ENCODE results near the gene EVI2A. TPM values are rescaled to one million over a fixed set of nuclear protein-coding genes. Genes with fewer than 3 reads are reported as not detected.

EVI2A gene
- total and polyA plus RNA-seq, 9 of the 15 experiments (the other 6 are each of a cell fraction or from before 2014, with no cell fraction given) = 0.06 to 0.37 (median 0.15) TPM; not detected in 3

GRCh38 chr17:31364012-31364411 lies 42.6 kb upstream of the EVI2A start:
- CTCF ChIA-PET (ENCODE audit: low intra/inter-chr PET ratio) = no interaction called here
- H3K79me2 ChIP-seq (ENCODE audit: control insufficient read depth, insufficient read depth, low read length) = no peaks in the 10 kb centered on the region
- no peak overlapping the region for H3K9ac ChIP-seq (ENCODE audit: insufficient read depth in 1 of 2, low read depth in 2 of 2, low read length in 2 of 2)
- peaks cover 42% of the 10 kb centered on the region for H3K36me3 ChIP-seq (ENCODE audit: control insufficient read depth, insufficient read depth, low read length)
- no peaks in the 10 kb centered on the region for H3K9me3 ChIP-seq (replicated peaks; ENCODE audit: control insufficient read depth, insufficient read depth, low read depth, low read length)
- POLR2A ChIA-PET = interaction anchor here (1.2 kb wide), 1 partner anchor 494 kb away, joined by 3 read pairs; no protein-coding TSS in a partner anchor
- ATAC-seq (no peak), DNase-seq (ENCODE audit: extremely low read depth in 1 of 4, low spot score in 3 of 4) (peak in 1 of 4 experiments; percentile 16), FAIRE-seq (no peak)
- no peak overlapping the region for H2AFZ ChIP-seq (ENCODE audit: low read depth, low read length)
- no peaks in the 10 kb centered on the region for H3K9me1 ChIP-seq (ENCODE audit: control insufficient read depth, insufficient read depth, low read length)
- H3K27me3 ChIP-seq (ENCODE audit: control insufficient read depth in 2 of 2, insufficient read depth in 2 of 2, low read length in 2 of 2) = no peaks in the 10 kb centered on the region
- intact Hi-C loops (cut with micrococcal nuclease) = no loop called here
- no peak overlapping the region for H3K4me2 ChIP-seq (ENCODE audit: insufficient read depth, low read length)
- H3K27ac ChIP-seq (ENCODE audit: extremely low read depth, low read depth, low read length) = no peak overlapping the region
- 38% methylated on average over 6 of the region's 6 CpGs for WGBS (ENCODE audit: insufficient coverage, low coverage, missing lambda C conversion rate)
- in situ Hi-C loops (cut with MboI) = no loop called here
- 0 out of 2 replicates have a peak, but pooled peaks cover 4% of the 10 kb centered on the region for H4K20me1 ChIP-seq (replicated peaks; ENCODE audit: control insufficient read depth, insufficient read depth, low read length)
- BruUV-seq (replicated peaks) = no TSS peak
- no peak overlapping the region for H3K4me3 ChIP-seq
- H3K4me1 ChIP-seq (replicated peaks in 1 of 2; ENCODE audit: control insufficient read depth in 2 of 2, insufficient read depth in 2 of 2, low read length in 2 of 2) = no peaks in the 10 kb centered on the region
- TF ChIP-seq ZNF764 (CRISPR knock-in tag; IDR thresholded peaks at IDR 0.05; ENCODE audit: low read depth) = no peak
- TF ChIP-seq NFIC (IDR thresholded peaks at IDR 0.05) = 0 out of 2 replicates have a peak, but pooled peaks have one; percentile 17
- TF ChIP-seq ATF7 (IDR thresholded peaks at IDR 0.05) = no peak
- TF ChIP-seq NCOR1 (IDR thresholded peaks at IDR 0.05) = peak; percentile 59
- TF ChIP-seq E2F4 (CRISPR knock-in tag; IDR thresholded peaks at IDR 0.05; ENCODE audit: low read depth) = no peak
- no peak for TF ChIP-seq PTBP1 (IDR thresholded peaks at IDR 0.05; ENCODE audit: low read depth, low read length)
- TF ChIP-seq HDAC8 (tag; IDR thresholded peaks at IDR 0.05) = no peak
- TF ChIP-seq AFF1 (IDR thresholded peaks at IDR 0.05; ENCODE audit: low read depth in 1 of 2, partially characterized antibody in 2 of 2) = no peak
- 0 out of 2 replicates have a peak, but pooled peaks have one; percentile 22 for TF ChIP-seq FOSL1 (tag; conservative IDR thresholded peaks at IDR 0.05)
- TF ChIP-seq ZNF12 (CRISPR knock-in tag; IDR thresholded peaks at IDR 0.05) = no peak
- TF ChIP-seq ZNF561 (CRISPR knock-in tag; conservative IDR thresholded peaks at IDR 0.05) = no peak
- TF ChIP-seq SMARCB1 (IDR thresholded peaks at IDR 0.05; ENCODE audit: insufficient read length, low read depth) = no peak
- TF ChIP-seq MEIS2 (IDR thresholded peaks at IDR 0.05; ENCODE audit: partially characterized antibody) = peak; percentile 58
